Measurements from ENCODE around the gene TMEM125.
A peak's percentile ranks its signal among the peaks of the same experiment; 100 is the strongest.

Gene TMEM125

GRCh38 chr1:43266881-43267280 lies 2.9 kb upstream of the TMEM125 start:
- in situ Hi-C loops (cut with MboI; ENCODE audit: low sequenced_read_pairs, unreplicated experiment), result no loop called here
- DNase-seq (ENCODE audit: low spot score), result no peak
- no peak for TF ChIP-seq CTCF (IDR thresholded peaks at IDR 0.05; ENCODE audit: borderline replicate concordance, control extremely low read depth, extremely low read depth, insufficient read depth, missing control alignments)

GRCh38 chr1:43267291-43267805 lies 2.4 kb upstream of the TMEM125 start:
- in situ Hi-C loops (cut with MboI; ENCODE audit: low sequenced_read_pairs, unreplicated experiment), result no loop called here
- TF ChIP-seq CTCF (IDR thresholded peaks at IDR 0.05; ENCODE audit: borderline replicate concordance, control extremely low read depth, extremely low read depth, insufficient read depth, missing control alignments), result no peak
- no peak for DNase-seq (ENCODE audit: low spot score)

GRCh38 chr1:43267818-43268425 lies 1.9 kb upstream of the TMEM125 start:
- no peak for TF ChIP-seq CTCF (IDR thresholded peaks at IDR 0.05; ENCODE audit: borderline replicate concordance, control extremely low read depth, extremely low read depth, insufficient read depth, missing control alignments)
- in situ Hi-C loops (cut with MboI; ENCODE audit: low sequenced_read_pairs, unreplicated experiment), result no loop called here
- DNase-seq (ENCODE audit: low spot score), result peak; percentile 9

GRCh38 chr1:43270421-43271095 lies 775 bp downstream of the TMEM125 start:
- peak; percentile 59 for DNase-seq (ENCODE audit: low spot score)
- no peak for TF ChIP-seq CTCF (IDR thresholded peaks at IDR 0.05; ENCODE audit: borderline replicate concordance, control extremely low read depth, extremely low read depth, insufficient read depth, missing control alignments)
- in situ Hi-C loops (cut with MboI; ENCODE audit: low sequenced_read_pairs, unreplicated experiment), result no loop called here

GRCh38 chr1:43271186-43272118 lies 1.7 kb downstream of the TMEM125 start:
- TF ChIP-seq CTCF (IDR thresholded peaks at IDR 0.05; ENCODE audit: borderline replicate concordance, control extremely low read depth, extremely low read depth, insufficient read depth, missing control alignments), result no peak
- DNase-seq (ENCODE audit: low spot score), result peak; percentile 19
- in situ Hi-C loops (cut with MboI; ENCODE audit: low sequenced_read_pairs, unreplicated experiment), result no loop called here

GRCh38 chr1:43272161-43272560 lies 2.4 kb downstream of the TMEM125 start:
- TF ChIP-seq CTCF (IDR thresholded peaks at IDR 0.05; ENCODE audit: borderline replicate concordance, control extremely low read depth, extremely low read depth, insufficient read depth, missing control alignments), result no peak
- in situ Hi-C loops (cut with MboI; ENCODE audit: low sequenced_read_pairs, unreplicated experiment), result no loop called here
- DNase-seq (ENCODE audit: low spot score), result peak; percentile 21

Data from GM13976 (cell line).